Dermis microvascular lymphatic vessel endothelial cell (primary cell): ENCODE measurements around the gene DYNLT3. TPM values are rescaled to one million over a fixed set of nuclear protein-coding genes. Genes with fewer than 3 reads are reported as not detected.

Source experiments
- DNase-seq, 2 donors: peaks; one replicate each; pipeline versions ENCODE4 v3.0.0 to v3.0.0-alpha.2; 2010; ENCODE audit warnings: low read depth in 2 of 2
- total RNA-seq: library from RNA; depleted of rRNA; stranded (reverse); fragments of >200 nt; gene quantifications from 2 replicates; pipeline ENCODE4 v1.2.1, GENCODE V29; 2014

DYNLT3 gene
- total RNA-seq, 1 donor from 2014 or later: 25.2 TPM

GRCh38 chrX:37844622-37845021 is 2.7 kb downstream of the DYNLT3 start:
- DNase-seq: no peak

DNA sequence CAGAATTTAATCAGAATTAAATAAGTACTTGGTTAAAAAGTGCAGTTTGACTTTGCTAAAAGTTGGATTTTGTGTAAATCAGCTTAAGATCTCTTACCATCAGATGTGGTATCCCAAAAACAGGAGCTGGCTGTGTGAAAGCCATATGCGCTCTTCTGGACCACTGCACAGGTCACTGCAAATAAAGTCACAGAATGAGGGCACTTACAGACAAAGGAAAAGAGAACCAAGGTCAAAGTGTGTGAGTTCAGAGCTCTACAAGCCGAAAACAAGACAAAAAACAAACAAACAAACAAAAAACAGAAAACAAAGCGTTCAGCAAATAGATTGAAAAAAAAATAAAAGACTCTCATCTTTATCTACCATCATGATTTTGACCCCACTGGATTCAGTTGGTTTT is 6.4 kb downstream of the DYNLT3 start:
- no peak for DNase-seq

GRCh38 chrX:37834937-37835336 is 12.4 kb downstream of the DYNLT3 start:
- no peak for DNase-seq

DNA sequence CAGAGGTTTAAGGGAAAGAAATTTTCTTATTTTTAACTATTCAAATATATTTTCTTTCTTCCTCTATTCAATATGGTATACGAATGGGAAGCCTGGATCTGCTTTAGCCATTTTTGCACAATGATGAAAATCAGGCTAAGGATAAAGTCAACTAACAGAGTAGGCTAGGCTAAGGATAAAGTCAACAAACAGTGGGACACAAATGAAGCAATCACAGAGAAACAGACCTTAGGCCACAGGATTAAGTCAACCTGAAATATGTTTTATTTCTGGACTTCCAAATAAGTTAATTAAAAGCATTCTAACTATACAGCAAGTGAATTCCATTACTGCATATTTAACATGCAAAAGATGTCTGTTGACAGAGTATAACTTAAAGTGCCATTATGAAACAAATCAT is 17.0 kb downstream of the DYNLT3 start:
- DNase-seq: no peak

- DNase-seq: no peak
Measured at GRCh38 chrX:37829721-37830120, 17.6 kb downstream of the DYNLT3 start.

GRCh38 chrX:37825215-37825842 is 22.0 kb downstream of the DYNLT3 start:
- peak; percentile 12 to 35 for DNase-seq

- DNase-seq: no peak
Measured at GRCh38 chrX:37824491-37825214, 22.7 kb downstream of the DYNLT3 start.

GRCh38 chrX:37820646-37821045 is 26.7 kb downstream of the DYNLT3 start:
- no peak for DNase-seq

- no peak for DNase-seq
Measured at GRCh38 chrX:37818031-37818430, 29.3 kb downstream of the DYNLT3 start.

DNA sequence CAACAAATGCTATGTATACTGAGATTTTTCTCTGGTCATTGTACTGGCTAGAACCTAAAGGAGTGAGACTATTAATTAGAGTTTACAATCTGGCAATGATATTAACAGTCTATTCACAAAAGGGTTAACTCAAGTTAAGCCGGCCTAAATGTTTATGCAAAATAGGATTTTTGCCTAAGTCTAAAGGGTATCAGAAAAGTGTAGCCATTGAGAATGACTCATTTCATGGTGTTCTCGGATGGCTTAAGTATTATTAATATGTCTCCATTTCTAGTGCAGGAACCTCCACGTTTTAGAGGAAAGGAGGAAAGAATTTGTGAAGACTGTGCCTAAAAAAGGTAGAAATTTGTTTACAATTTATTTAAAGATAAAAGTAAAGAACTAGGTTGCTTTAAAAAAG is 29.8 kb downstream of the DYNLT3 start:
- no peak for DNase-seq

DNA sequence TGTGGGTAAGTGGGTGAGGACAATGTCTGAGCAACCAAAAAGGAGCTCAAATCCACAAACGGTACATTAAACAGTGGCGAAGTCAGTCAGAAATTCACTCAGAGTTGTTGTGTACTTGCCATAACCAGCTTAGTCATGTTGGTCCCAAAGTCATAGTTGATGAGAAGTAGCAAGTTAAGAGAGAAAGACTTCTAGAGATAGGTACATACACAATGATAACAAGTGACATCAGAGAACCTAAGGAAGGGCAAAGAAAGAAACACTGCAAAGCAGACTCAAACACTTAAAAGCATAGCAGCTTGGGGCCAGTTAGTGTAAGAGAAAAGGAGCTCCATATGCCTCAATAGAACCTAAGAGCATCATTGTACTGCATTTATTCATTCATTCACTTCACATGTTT is 30.2 kb downstream of the DYNLT3 start:
- DNase-seq: no peak

DNA sequence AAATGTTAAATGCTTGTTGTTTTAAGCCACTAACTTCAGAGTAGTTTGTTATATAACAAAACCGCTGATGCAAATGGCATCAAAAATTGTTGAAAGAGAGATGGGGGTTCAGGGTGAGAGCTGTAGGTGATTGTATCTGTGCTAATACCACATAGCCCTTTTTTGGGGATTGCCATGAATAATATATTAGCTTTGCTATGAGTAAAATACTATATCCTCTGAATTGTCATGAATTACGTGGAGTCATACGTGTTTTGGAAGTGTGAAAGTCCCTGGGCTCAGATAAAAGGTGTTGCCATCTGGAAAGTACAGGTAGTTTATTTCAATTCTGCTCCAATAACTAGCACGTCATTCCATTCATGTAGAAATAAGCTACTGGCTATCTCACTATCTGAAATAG is 30.6 kb downstream of the DYNLT3 start:
- no peak for DNase-seq

- DNase-seq: no peak
Measured at GRCh38 chrX:37815366-37815765, 32.0 kb downstream of the DYNLT3 start.

DNA sequence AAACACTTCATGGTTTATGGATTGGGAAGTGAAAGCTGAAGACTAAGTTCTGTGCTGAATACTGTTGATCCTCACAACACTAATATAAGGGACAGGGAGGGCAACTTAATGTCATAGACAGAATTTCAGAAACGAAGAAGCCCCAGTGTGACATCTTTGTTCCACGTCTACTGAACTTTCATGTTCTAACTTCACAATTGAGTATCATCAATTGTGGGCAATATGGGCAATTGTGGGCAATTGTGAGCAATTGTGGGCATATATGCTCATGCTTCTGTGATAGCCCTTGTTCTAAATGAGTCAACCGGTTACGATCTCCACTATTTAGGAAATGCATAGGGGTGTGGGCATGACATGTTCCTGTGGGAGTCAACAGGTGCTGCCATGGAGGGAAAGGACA is 33.8 kb downstream of the DYNLT3 start:
- no peak for DNase-seq

DNA sequence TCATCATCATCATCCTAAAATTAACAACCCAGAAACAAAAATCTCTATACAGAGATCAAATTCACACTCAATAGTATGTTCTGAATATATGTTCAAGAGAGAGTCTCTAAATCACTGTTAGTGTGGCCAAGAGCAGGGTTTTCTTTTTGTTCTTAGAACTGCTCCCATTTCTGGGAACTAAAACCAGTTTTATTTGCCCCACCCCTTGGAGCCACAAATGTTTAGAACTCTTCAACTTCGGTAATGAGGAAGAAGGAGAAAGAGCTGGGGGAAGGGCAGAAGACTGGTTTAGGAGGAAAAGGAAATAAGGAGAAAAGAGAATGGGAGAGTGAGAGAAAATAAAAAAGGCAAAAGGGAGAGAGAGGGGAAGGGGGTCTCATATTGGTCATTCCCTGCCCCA is 35.3 kb downstream of the DYNLT3 start:
- DNase-seq: no peak

DNA sequence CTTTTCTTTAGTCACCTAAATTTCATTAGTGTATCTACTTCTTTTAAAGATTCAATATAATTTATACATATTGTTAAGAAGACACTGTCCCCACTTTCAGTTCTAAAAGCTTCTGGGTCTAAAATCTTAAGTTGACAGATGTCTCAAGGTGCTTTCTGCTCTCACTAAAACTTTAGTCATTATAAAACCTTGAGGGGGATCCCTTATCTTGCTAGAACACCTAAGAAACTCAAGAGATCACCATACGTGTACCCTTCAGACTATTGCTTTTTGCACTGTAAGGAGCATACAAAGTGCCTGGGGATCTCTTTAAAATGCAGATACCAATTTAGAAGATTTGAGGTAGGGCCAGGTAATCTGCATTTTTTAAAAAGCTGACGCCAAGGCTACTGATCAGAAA is 37.4 kb downstream of the DYNLT3 start:
- DNase-seq: no peak

DNA sequence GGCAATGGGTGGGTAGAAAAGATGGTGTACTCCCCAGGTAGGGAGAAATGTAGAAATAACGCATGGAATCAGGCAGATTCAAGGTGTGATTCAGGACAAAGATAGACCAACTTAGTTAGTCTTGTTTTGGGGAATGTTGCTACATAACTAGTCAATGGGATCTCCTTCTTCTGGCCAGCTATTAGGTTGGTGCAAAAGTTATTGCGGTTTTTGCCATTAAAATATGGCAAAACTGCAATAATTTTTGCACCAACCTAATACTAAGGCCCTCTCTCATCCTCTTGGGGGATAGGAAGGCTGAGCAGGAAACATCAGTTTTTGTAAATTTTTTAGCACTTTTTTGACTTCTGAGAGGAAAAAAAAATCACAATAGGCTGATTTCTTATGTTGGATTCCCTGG is 44.3 kb downstream of the DYNLT3 start:
- no peak for DNase-seq

GRCh38 chrX:37802028-37802427 is 45.3 kb downstream of the DYNLT3 start:
- DNase-seq: no peak

- no peak for DNase-seq
Measured at GRCh38 chrX:37800717-37801116, 46.7 kb downstream of the DYNLT3 start.

GRCh38 chrX:37799936-37800335 is 47.4 kb downstream of the DYNLT3 start:
- DNase-seq: no peak

GRCh38 chrX:37796805-37797204 is 50.6 kb downstream of the DYNLT3 start:
- no peak for DNase-seq

DNA sequence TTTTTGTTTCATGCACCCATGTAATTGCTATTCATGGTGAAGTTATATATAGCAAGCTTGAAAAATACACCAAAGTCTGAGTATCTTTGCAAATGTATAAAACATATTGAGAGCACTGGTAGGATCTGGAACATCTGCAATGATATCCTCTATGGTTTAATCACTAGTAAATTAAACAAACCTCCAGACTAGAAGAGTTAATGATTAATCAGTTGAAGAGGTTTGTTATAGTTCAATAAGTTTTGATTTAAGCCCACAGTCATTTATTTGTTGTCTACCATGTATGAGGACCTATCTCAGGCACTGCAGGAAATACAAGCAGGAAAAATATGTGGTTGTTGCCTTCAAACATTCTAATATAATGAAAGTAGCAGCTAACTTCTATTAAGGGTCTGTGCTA is 51.1 kb downstream of the DYNLT3 start:
- no peak for DNase-seq
